Lower lobe of right lung (tissue), 2 donors: ENCODE measurements around the gene RFC4. TPM values are rescaled to one million over a fixed set of nuclear protein-coding genes. Genes with fewer than 3 reads are reported as not detected.
A peak's percentile ranks its signal among the peaks of the same experiment; 100 is the strongest.
"Not testable (repeated sequence)": the region's sequence is repeated elsewhere in the genome, so short reads cannot be mapped to it uniquely, and the experiment has no call there.

Experiments used
- ATAC-seq, 2 donors: fragments of 200-7000 bp; cut with Tn5 transposase; one replicate each; pipeline ENCODE4 v1.9.1; 2020 to 2022; ENCODE audit warnings: mild to moderate bottlenecking in 2 of 2, moderate library complexity in 2 of 2
- DNase-seq: peaks from one replicate; pipeline ENCODE4 v3.0.0-alpha.2; 2020
- H3K27ac ChIP-seq: fragments of 200-600 bp; one replicate; pipeline ENCODE4 v1.8.0; 2022
- H3K27me3 ChIP-seq: fragments of 200-600 bp; one replicate; pipeline ENCODE4 v1.8.0; 2022; ENCODE audit warnings: low read depth
- H3K36me3 ChIP-seq: fragments of 200-600 bp; one replicate; pipeline ENCODE4 v1.8.0; 2022; ENCODE audit warnings: mild to moderate bottlenecking
- H3K4me1 ChIP-seq: fragments of 200-600 bp; one replicate; pipeline ENCODE4 v1.8.0; 2022
- H3K4me3 ChIP-seq: fragments of 200-600 bp; one replicate; pipeline ENCODE4 v1.8.0; 2022; ENCODE audit warnings: mild to moderate bottlenecking
- H3K9me3 ChIP-seq: fragments of 200-600 bp; one replicate; pipeline ENCODE4 v1.8.0; 2022
- intact Hi-C: fragments of 100-400 bp; cut with DNase I; formaldehyde crosslinking; loops from one replicate; pipeline ENCODE4 v1.11.0; 2022
- total RNA-seq: library from RNA; stranded (reverse); fragmentation: NEBNext Ultra II Directional; extraction: Animal tissue kit (Norgen Biotek cat#: 25700); gene quantifications from one replicate; pipeline ENCODE4 v1.2.1, GENCODE V29; 2021
- TF ChIP-seq, protein P1 (sequence below): fragments of 200-600 bp; IDR thresholded peaks from one replicate; pipeline ENCODE4 v1.8.0; 2022; ENCODE audit warnings: antibody characterized with exemption, mild to moderate bottlenecking
- donor health status: DM: no; HTN: yes; CAD: no; lungs with severe emphysema.

Gene RFC4
- total RNA-seq, 1 donor from 2014 or later, result 8.4 TPM

DNA sequence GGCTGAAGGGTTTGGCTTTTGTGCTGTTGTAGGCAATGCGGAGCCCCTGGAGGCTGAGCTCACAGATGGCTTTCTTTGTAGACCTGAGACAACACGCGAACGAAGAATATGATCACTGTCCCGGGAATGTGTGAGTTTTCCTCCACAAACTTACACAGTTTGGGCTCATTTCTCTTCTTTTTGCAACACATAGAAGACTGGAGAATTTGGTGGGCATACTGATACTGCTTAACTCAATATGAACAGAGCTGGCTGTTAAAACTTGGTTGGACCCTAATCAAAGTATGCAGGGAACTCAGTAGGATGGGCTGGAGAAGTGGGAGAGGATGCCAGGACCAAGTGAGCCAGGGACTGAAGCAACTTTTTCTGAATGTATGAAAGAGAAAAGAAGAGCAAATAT is 12.2 kb upstream of the RFC4 start:
- TF ChIP-seq, protein P1, sequence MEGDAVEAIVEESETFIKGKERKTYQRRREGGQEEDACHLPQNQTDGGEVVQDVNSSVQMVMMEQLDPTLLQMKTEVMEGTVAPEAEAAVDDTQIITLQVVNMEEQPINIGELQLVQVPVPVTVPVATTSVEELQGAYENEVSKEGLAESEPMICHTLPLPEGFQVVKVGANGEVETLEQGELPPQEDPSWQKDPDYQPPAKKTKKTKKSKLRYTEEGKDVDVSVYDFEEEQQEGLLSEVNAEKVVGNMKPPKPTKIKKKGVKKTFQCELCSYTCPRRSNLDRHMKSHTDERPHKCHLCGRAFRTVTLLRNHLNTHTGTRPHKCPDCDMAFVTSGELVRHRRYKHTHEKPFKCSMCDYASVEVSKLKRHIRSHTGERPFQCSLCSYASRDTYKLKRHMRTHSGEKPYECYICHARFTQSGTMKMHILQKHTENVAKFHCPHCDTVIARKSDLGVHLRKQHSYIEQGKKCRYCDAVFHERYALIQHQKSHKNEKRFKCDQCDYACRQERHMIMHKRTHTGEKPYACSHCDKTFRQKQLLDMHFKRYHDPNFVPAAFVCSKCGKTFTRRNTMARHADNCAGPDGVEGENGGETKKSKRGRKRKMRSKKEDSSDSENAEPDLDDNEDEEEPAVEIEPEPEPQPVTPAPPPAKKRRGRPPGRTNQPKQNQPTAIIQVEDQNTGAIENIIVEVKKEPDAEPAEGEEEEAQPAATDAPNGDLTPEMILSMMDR, result no peak
- Histone ChIP-seq H3K4me1 (no peaks in the 10 kb centered on the region), H3K27ac (no peak overlapping the region), H3K9me3 (no peaks in the 10 kb centered on the region), H3K36me3 (no peaks in the 10 kb centered on the region), H3K4me3 (no peak overlapping the region), H3K27me3 (peaks cover 14% of the 10 kb centered on the region)
- DNase-seq (no peak), ATAC-seq (no peak)
- intact Hi-C loops, result no loop called here

DNA sequence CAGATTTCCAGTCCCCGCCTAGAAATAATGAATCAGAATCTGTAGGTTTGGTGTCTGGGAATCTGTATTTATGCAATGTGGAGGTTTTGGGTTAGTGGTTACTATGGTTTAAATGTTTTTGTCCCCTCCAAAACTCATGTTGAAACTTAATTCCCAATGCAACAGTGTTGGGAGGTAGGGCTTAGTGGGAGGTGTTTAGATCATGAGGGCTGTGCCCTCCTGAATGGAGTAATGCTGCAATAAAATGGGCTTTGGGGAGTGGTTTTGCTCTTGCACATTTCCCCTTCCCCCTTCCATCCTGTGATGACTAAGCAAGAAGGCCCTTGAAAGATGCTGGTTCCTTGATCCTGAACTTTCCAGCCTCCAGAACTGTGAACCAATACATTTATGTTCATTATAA is 9.2 kb upstream of the RFC4 start:
- ATAC-seq (no peak), DNase-seq (no peak)
- Histone ChIP-seq H3K9me3 (no peaks in the 10 kb centered on the region), H3K27me3 (peaks cover 7% of the 10 kb centered on the region), H3K4me1 (no peaks in the 10 kb centered on the region), H3K4me3 (no peak overlapping the region), H3K27ac (no peak overlapping the region), H3K36me3 (no peaks in the 10 kb centered on the region)
- TF ChIP-seq, protein P1, result no peak
- intact Hi-C loops, result no loop called here

DNA sequence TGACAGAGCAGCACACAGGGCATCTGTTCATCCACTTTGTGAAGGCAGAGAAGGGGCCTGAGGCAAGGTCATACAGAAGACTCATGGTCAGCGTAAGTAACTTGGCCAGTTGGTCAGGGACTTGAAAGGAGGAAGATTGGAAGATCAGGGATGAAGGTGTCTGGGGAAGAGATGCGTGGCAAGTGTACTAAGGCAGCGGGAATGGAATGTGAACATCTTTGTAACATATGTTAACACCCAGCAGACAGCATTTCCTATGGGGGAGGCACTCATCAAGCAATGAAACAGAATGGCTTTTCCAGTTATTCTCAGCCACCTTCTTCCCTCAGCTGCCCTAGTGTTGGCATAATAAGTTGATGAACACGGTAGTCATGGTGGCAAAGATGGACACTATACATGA is 7.8 kb upstream of the RFC4 start:
- TF ChIP-seq, protein P1, result no peak
- Histone ChIP-seq H3K9me3 (no peaks in the 10 kb centered on the region), H3K4me1 (no peaks in the 10 kb centered on the region), H3K4me3 (no peak overlapping the region), H3K36me3 (no peaks in the 10 kb centered on the region), H3K27ac (no peak overlapping the region), H3K27me3 (peaks cover 7% of the 10 kb centered on the region)
- intact Hi-C loops, result no loop called here
- ATAC-seq, result no peak
- DNase-seq, result no peak

DNA sequence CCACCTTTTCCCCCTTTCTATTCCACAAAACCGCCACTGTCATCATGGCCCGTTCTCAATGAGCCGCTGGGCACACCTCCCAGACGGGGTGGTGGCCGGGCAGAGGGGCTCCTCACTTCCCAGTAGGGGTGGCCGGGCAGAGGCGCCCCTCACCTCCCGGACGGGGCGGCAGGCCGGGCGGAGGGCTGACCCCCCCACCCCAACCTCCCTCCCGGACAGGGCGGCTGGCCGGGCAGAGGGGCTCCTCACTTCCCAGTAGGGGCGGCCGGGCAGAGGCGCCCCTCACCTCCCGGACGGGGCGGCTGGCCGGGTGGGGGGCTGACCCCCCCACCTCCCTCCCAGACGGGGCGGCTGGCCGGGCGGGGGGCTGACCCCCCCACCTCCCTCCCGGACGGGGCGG is 5.0 kb upstream of the RFC4 start:
- H3K9me3 ChIP-seq, DNase-seq, H3K4me1 ChIP-seq, H3K27me3 ChIP-seq, H3K27ac ChIP-seq, intact Hi-C loops, ATAC-seq, H3K36me3 ChIP-seq, H3K4me3 ChIP-seq: not testable (repeated sequence)

DNA sequence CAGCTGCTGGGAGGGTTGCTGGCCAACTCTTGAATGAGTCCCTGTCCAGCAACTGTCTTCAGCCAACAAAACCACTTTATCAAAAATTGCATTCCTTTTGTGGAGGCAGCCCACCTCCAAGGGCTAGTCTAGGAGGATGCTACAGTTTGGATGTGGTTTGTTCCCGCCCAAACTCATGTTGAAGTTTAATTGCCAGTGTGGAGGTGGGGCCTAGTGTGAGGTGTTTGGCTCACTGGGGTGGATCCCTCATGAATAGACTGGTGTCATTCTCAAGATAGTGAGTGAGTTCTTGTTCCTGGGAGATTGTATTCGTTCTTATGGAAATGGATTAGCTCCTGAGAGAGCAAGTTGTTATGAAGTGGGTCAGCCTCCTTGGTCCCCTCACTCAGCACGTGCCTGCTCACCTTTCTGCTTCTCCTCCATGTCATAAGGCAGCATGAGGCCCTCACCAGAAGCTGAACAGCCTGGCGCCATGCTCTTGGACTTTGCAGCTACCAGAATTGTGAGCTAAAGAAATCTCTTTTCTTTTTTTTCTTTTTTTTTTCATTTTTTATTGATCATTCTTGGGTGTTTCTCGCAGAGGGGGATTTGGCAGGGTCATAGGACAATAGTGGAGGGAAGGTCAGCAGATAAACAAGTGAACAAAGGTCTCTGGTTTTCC is 4.2 kb upstream of the RFC4 start:
- TF ChIP-seq, protein P1, result no peak
- intact Hi-C loops, result no loop called here
- no peak overlapping the region for H3K4me3 ChIP-seq
- H3K36me3 ChIP-seq, result no peaks in the 10 kb centered on the region
- H3K4me1 ChIP-seq, result peaks cover 11% of the 10 kb centered on the region
- H3K27me3 ChIP-seq, result peaks cover 7% of the 10 kb centered on the region
- H3K9me3 ChIP-seq, result no peaks in the 10 kb centered on the region
- DNase-seq (no peak), ATAC-seq (no peak)
- H3K27ac ChIP-seq, result no peak overlapping the region

DNA sequence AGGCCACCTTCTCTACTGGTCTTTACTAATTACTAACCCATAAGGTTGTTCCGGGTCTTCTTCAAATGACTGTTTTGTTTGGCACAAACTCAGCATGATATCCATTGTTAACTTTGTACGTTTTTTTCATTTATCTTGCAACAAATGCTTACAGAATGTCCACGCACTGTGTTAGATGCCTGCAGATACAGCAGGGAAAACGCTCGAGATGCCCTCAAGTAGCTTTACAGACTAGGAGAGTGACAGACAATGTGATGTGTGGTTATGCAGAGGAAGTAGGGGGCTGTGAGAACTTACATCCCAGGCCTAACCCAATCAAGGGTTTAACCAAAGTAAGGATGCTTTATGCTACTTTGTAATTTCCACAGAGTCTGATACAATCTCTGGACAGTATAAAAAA is 949 bp upstream of the RFC4 start:
- no peak for ATAC-seq
- peak overlapping the region; percentile 83 for H3K4me3 ChIP-seq

DNA sequence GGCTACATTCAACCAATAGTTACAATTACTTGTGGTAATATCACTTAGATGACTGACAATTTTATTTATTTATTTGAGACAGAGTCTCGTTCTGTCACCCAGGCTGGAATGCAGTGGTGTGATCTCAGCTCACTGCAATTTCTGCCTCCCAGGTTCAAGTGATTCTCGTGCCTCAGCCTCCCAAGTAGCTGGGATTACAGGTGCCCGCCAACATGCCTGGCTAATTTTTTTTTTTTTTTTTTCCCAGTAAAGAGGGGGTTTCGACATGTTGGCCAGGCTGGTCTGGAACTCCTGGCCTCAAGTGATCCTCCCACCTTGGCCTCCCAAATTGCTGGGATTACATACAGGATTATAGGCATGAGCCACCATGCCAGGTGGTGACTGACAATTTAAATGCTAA is 2.8 kb downstream of the RFC4 start:
- H3K4me3 ChIP-seq, H3K9me3 ChIP-seq, ATAC-seq, DNase-seq, intact Hi-C loops, H3K27ac ChIP-seq, H3K27me3 ChIP-seq: not testable (repeated sequence)
- H3K36me3 ChIP-seq, result peaks cover 16% of the 10 kb centered on the region
- H3K4me1 ChIP-seq, result peaks cover 13% of the 10 kb centered on the region

More for the DNA sequence above, 949 bp upstream of the RFC4 start:
- Histone ChIP-seq H3K4me1 (peaks cover 13% of the 10 kb centered on the region), H3K36me3 (no peaks in the 10 kb centered on the region), H3K27me3 (no peaks in the 10 kb centered on the region), H3K9me3 (no peaks in the 10 kb centered on the region), H3K27ac (no peak overlapping the region)
- DNase-seq, result no peak
- intact Hi-C loops, result no loop called here
- TF ChIP-seq, protein P1, result no peak
